ENCODE results near the gene EPG5. TPM values are rescaled to one million over a fixed set of nuclear protein-coding genes. Genes with fewer than 3 reads are reported as not detected.

The EPG5 gene
- total RNA-seq, 1 donor from 2014 or later = 34.0 TPM

- H3K27me3 Mint-ChIP-seq (ENCODE audit: insufficient read depth, low read depth) = no peaks in the 10 kb centered on the region
- H3K4me3 Mint-ChIP-seq = no peak overlapping the region
- Histone ChIP-seq H3K4me1 (no peaks in the 10 kb centered on the region), H2AFZ (replicated peaks) (no peak overlapping the region), H3K27me3 (no peaks in the 10 kb centered on the region), H3K36me3 (peaks cover 2% of the 10 kb centered on the region), H3K4me3 (no peak overlapping the region), H3F3A (ENCODE audit: low read depth) (no peaks in the 10 kb centered on the region), H3K79me2 (ENCODE audit: low read depth) (no peaks in the 10 kb centered on the region), H3K9ac (no peak overlapping the region), H3K27ac (no peak overlapping the region), H3K9me3 (ENCODE audit: low read depth) (no peaks in the 10 kb centered on the region), H4K20me1 (ENCODE audit: low read depth) (no peaks in the 10 kb centered on the region), H3K4me2 (no peak overlapping the region)
- TF ChIP-seq EZH2 (IDR thresholded peaks at IDR 0.05) = no peak
- TF ChIP-seq, protein P1, sequence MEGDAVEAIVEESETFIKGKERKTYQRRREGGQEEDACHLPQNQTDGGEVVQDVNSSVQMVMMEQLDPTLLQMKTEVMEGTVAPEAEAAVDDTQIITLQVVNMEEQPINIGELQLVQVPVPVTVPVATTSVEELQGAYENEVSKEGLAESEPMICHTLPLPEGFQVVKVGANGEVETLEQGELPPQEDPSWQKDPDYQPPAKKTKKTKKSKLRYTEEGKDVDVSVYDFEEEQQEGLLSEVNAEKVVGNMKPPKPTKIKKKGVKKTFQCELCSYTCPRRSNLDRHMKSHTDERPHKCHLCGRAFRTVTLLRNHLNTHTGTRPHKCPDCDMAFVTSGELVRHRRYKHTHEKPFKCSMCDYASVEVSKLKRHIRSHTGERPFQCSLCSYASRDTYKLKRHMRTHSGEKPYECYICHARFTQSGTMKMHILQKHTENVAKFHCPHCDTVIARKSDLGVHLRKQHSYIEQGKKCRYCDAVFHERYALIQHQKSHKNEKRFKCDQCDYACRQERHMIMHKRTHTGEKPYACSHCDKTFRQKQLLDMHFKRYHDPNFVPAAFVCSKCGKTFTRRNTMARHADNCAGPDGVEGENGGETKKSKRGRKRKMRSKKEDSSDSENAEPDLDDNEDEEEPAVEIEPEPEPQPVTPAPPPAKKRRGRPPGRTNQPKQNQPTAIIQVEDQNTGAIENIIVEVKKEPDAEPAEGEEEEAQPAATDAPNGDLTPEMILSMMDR (IDR thresholded peaks at IDR 0.05) = no peak
- TF ChIP-seq EZH2phosphoT487 (IDR thresholded peaks at IDR 0.05) = no peak
- no peak overlapping the region for H3K27ac Mint-ChIP-seq
- no peaks in the 10 kb centered on the region for H3K4me1 Mint-ChIP-seq
- no peak for DNase-seq (ENCODE audit: low spot score)
- H3K36me3 Mint-ChIP-seq = peaks cover 4% of the 10 kb centered on the region
- peaks cover 7% of the 10 kb centered on the region for H3K9me3 Mint-ChIP-seq
Measured at GRCh38 chr18:46002934-46003333, 35.8 kb upstream of the EPG5 start.

DNA sequence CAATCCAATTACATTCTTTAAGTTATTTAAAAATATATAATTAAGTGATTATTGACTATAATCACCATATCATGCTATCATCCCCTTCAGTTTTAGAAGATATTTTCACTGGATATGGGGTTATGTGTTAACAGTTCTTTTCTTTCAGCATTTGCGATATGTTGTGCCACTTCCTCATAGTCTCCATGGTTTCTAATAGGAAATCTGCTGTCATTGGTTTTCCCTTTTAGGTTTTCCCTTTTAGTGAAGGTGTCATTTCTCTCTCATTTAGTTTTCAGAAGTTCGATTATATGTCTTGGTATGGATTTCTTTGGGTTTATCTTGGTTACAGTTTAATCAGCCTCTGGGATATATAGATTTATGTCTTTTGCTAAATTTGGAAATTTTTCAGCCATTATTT is 34.8 kb upstream of the EPG5 start:
- H3K9me3 Mint-ChIP-seq = peaks cover 7% of the 10 kb centered on the region
- no peak for DNase-seq (ENCODE audit: low spot score)
- H3K27ac Mint-ChIP-seq = no peak overlapping the region

DNA sequence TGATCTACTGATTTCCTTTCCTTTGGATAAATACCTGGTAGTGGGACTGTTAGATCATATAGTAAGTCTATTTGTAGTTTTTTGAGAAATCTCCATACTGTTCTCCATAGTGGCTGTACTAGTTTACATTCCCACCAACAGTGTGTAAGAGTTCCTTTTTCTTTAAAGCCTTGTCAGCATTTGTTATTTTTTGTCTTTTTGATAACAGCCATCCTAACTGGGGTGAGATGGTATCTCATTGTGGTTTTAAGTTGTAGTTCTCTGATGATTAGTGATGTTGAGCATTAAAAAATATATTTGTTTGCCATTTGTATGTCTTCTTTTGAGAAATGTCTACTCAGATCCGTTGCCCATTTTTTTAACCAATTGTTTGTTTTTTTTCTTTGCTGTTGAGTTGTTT is 33.9 kb upstream of the EPG5 start:
- Mint-ChIP-seq H3K4me3 (no peak overlapping the region), H3K27ac (no peak overlapping the region)
- TF ChIP-seq, protein P1 (IDR thresholded peaks at IDR 0.05) = no peak
- no peak for TF ChIP-seq EZH2 (IDR thresholded peaks at IDR 0.05)
- no peak for TF ChIP-seq EZH2phosphoT487 (IDR thresholded peaks at IDR 0.05)

More for the DNA sequence above, 34.8 kb upstream of the EPG5 start:
- Histone ChIP-seq H3K9me3 (ENCODE audit: low read depth) (no peaks in the 10 kb centered on the region), H3F3A (ENCODE audit: low read depth) (no peaks in the 10 kb centered on the region), H3K4me1 (no peaks in the 10 kb centered on the region), H3K36me3 (peaks cover 2% of the 10 kb centered on the region), H2AFZ (replicated peaks) (no peak overlapping the region), H4K20me1 (ENCODE audit: low read depth) (no peaks in the 10 kb centered on the region), H3K79me2 (ENCODE audit: low read depth) (no peaks in the 10 kb centered on the region), H3K9ac (no peak overlapping the region), H3K27me3 (no peaks in the 10 kb centered on the region), H3K27ac (no peak overlapping the region), H3K4me3 (no peak overlapping the region), H3K4me2 (no peak overlapping the region)
- Mint-ChIP-seq H3K4me3 (no peak overlapping the region), H3K36me3 (peaks cover 4% of the 10 kb centered on the region), H3K27me3 (ENCODE audit: insufficient read depth, low read depth) (no peaks in the 10 kb centered on the region), H3K4me1 (no peaks in the 10 kb centered on the region)
- no peak for TF ChIP-seq EZH2phosphoT487 (IDR thresholded peaks at IDR 0.05)
- no peak for TF ChIP-seq EZH2 (IDR thresholded peaks at IDR 0.05)
- TF ChIP-seq, protein P1 (IDR thresholded peaks at IDR 0.05) = no peak

More for the DNA sequence above, 33.9 kb upstream of the EPG5 start:
- H3K4me1 ChIP-seq = no peaks in the 10 kb centered on the region
- no peaks in the 10 kb centered on the region for H3F3A ChIP-seq (ENCODE audit: low read depth)
- H3K36me3 Mint-ChIP-seq = peaks cover 4% of the 10 kb centered on the region
- H3K9ac ChIP-seq = no peak overlapping the region
- H3K27ac ChIP-seq = no peak overlapping the region
- no peaks in the 10 kb centered on the region for H3K27me3 ChIP-seq
- H3K9me3 ChIP-seq (ENCODE audit: low read depth) = no peaks in the 10 kb centered on the region
- no peaks in the 10 kb centered on the region for H3K27me3 Mint-ChIP-seq (ENCODE audit: insufficient read depth, low read depth)
- peaks cover 7% of the 10 kb centered on the region for H3K9me3 Mint-ChIP-seq
- H3K4me3 ChIP-seq = no peak overlapping the region
- no peaks in the 10 kb centered on the region for H3K79me2 ChIP-seq (ENCODE audit: low read depth)
- H4K20me1 ChIP-seq (ENCODE audit: low read depth) = no peaks in the 10 kb centered on the region
- H3K4me2 ChIP-seq = no peak overlapping the region
- H3K36me3 ChIP-seq = peaks cover 2% of the 10 kb centered on the region
- no peaks in the 10 kb centered on the region for H3K4me1 Mint-ChIP-seq
- no peak for DNase-seq (ENCODE audit: low spot score)
- no peak overlapping the region for H2AFZ ChIP-seq (replicated peaks)

All from neural progenitor cell (in vitro differentiated cells).